Measurements from ENCODE around the gene GMPR.

Gene GMPR

DNA sequence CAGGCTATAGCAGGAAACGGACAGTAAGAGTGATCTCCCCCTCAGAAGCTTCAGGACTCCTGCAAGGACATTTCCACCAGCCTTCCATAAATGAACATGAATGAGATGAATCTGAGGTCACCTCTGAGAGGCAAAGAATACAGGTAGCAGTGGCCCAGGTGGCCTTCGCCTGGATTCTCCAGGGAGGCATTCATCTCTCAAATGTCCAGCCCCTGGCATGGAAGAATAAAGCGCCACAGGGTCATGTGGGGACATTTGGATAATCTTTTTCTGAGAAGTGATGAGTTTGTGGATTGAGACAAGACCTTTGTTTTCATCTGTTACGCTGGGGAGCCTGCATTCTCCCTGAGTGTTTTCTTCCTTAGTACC is 2.9 kb downstream of the GMPR start:
- no peaks in the 10 kb centered on the region for H3K79me2 ChIP-seq (ENCODE audit: insufficient read depth, low read length)
- H4K20me1 ChIP-seq (ENCODE audit: insufficient read depth, low read length, poor library complexity, severe bottlenecking), result no peaks in the 10 kb centered on the region
- no peak overlapping the region for H3K4me2 ChIP-seq (ENCODE audit: low read depth, low read length, poor library complexity, severe bottlenecking)
- H3K36me3 ChIP-seq (ENCODE audit: insufficient read depth, low read length), result no peaks in the 10 kb centered on the region
- H3K27me3 ChIP-seq (ENCODE audit: insufficient read depth, low read length, poor library complexity, severe bottlenecking), result no peaks in the 10 kb centered on the region
- H3K4me3 ChIP-seq (ENCODE audit: low read length, poor library complexity, severe bottlenecking), result no peak overlapping the region
- H3K9me2 ChIP-seq (replicated peaks; ENCODE audit: low read depth, low read length), result no peaks in the 10 kb centered on the region
- H3K9me3 ChIP-seq (ENCODE audit: insufficient read depth, low read depth, low read length), result no peaks in the 10 kb centered on the region
- H2AFZ ChIP-seq (ENCODE audit: low read length), result no peak overlapping the region
- H3K4me1 ChIP-seq (ENCODE audit: insufficient read depth, low read length, poor library complexity, severe bottlenecking), result peaks cover 25% of the 10 kb centered on the region
- H3K9ac ChIP-seq (ENCODE audit: low read depth, low read length, poor library complexity, severe bottlenecking), result no peak overlapping the region
- TF ChIP-seq EZH2phosphoT487 (IDR thresholded peaks at IDR 0.05; ENCODE audit: borderline replicate concordance), result no peak
- TF ChIP-seq, protein P1, sequence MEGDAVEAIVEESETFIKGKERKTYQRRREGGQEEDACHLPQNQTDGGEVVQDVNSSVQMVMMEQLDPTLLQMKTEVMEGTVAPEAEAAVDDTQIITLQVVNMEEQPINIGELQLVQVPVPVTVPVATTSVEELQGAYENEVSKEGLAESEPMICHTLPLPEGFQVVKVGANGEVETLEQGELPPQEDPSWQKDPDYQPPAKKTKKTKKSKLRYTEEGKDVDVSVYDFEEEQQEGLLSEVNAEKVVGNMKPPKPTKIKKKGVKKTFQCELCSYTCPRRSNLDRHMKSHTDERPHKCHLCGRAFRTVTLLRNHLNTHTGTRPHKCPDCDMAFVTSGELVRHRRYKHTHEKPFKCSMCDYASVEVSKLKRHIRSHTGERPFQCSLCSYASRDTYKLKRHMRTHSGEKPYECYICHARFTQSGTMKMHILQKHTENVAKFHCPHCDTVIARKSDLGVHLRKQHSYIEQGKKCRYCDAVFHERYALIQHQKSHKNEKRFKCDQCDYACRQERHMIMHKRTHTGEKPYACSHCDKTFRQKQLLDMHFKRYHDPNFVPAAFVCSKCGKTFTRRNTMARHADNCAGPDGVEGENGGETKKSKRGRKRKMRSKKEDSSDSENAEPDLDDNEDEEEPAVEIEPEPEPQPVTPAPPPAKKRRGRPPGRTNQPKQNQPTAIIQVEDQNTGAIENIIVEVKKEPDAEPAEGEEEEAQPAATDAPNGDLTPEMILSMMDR (conservative IDR thresholded peaks at IDR 0.05; ENCODE audit: low read length), result no peak
- peaks cover 6% of the 10 kb centered on the region; the same call in 1 of the 2 replicates for H3F3A ChIP-seq (ENCODE audit: low read depth)

DNA sequence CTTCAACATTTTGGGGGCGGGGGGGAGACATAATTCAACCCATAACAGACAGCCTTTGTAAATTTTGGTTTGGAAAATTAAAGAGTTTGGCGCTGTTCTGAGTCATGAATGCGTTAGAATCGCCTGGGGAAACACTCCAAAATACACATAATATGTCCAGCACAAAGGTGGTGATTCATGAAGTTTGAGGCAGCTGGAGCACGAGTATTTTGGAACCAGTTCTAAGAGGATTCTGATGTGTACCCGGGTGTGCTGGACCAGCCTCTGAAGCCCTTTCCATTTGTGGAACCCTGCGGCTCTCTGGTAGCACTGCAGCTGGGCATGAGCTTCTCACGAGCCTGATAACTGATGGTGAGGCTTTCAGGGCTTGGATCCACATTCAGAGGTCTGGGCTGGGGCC is 4.7 kb downstream of the GMPR start:
- H3K27me3 ChIP-seq (ENCODE audit: insufficient read depth, low read length, poor library complexity, severe bottlenecking), result no peaks in the 10 kb centered on the region
- H3K4me2 ChIP-seq (ENCODE audit: low read depth, low read length, poor library complexity, severe bottlenecking), result no peak overlapping the region
- no peaks in the 10 kb centered on the region for H3K9me2 ChIP-seq (replicated peaks; ENCODE audit: low read depth, low read length)
- no peaks in the 10 kb centered on the region for H3F3A ChIP-seq (ENCODE audit: low read depth)
- no peaks in the 10 kb centered on the region for H3K9me3 ChIP-seq (ENCODE audit: insufficient read depth, low read depth, low read length)
- peaks cover 11% of the 10 kb centered on the region for H3K4me1 ChIP-seq (ENCODE audit: insufficient read depth, low read length, poor library complexity, severe bottlenecking)
- H4K20me1 ChIP-seq (ENCODE audit: insufficient read depth, low read length, poor library complexity, severe bottlenecking), result no peaks in the 10 kb centered on the region
- H3K79me2 ChIP-seq (ENCODE audit: insufficient read depth, low read length), result no peaks in the 10 kb centered on the region
- TF ChIP-seq EZH2phosphoT487 (IDR thresholded peaks at IDR 0.05; ENCODE audit: borderline replicate concordance), result no peak
- TF ChIP-seq, protein P1 (conservative IDR thresholded peaks at IDR 0.05; ENCODE audit: low read length), result no peak
- no peak overlapping the region for H2AFZ ChIP-seq (ENCODE audit: low read length)
- no peaks in the 10 kb centered on the region for H3K36me3 ChIP-seq (ENCODE audit: insufficient read depth, low read length)
- no peak overlapping the region for H3K4me3 ChIP-seq (ENCODE audit: low read length, poor library complexity, severe bottlenecking)
- no peak overlapping the region for H3K9ac ChIP-seq (ENCODE audit: low read depth, low read length, poor library complexity, severe bottlenecking)

DNA sequence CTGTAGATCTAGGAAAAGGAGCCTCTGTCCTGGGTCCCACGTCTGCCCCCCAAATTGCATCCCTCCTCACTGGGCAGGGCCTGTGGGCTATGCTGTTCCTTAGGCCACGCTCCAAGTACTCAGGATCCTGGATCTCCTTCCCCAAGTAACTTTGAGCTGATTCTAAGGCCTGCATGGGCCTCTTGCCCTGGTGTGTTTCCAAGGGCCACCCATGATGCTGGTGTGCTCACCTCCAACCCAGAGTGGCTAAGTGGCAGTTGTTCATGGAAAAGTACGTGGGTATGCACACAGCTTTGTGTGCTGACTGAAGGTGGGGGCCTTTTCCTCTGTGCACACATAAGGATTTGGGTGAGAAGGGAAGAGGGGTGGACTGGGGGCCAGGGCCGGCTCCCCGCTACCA is 5.3 kb downstream of the GMPR start:
- Histone ChIP-seq H4K20me1 (ENCODE audit: insufficient read depth, low read length, poor library complexity, severe bottlenecking) (no peaks in the 10 kb centered on the region), H3K27me3 (ENCODE audit: insufficient read depth, low read length, poor library complexity, severe bottlenecking) (no peaks in the 10 kb centered on the region), H3K36me3 (ENCODE audit: insufficient read depth, low read length) (no peaks in the 10 kb centered on the region), H3K4me1 (ENCODE audit: insufficient read depth, low read length, poor library complexity, severe bottlenecking) (peaks cover 11% of the 10 kb centered on the region), H3K79me2 (ENCODE audit: insufficient read depth, low read length) (no peaks in the 10 kb centered on the region), H3K4me3 (ENCODE audit: low read length, poor library complexity, severe bottlenecking) (no peak overlapping the region), H3K4me2 (ENCODE audit: low read depth, low read length, poor library complexity, severe bottlenecking) (no peak overlapping the region), H3K9me2 (replicated peaks; ENCODE audit: low read depth, low read length) (no peaks in the 10 kb centered on the region), H3F3A (ENCODE audit: low read depth) (no peaks in the 10 kb centered on the region), H3K9ac (ENCODE audit: low read depth, low read length, poor library complexity, severe bottlenecking) (no peak overlapping the region), H3K9me3 (ENCODE audit: insufficient read depth, low read depth, low read length) (no peaks in the 10 kb centered on the region), H2AFZ (ENCODE audit: low read length) (no peak overlapping the region)
- no peak for TF ChIP-seq EZH2phosphoT487 (IDR thresholded peaks at IDR 0.05; ENCODE audit: borderline replicate concordance)
- TF ChIP-seq, protein P1 (conservative IDR thresholded peaks at IDR 0.05; ENCODE audit: low read length), result no peak

Data from Loucy (cell line).